ENCODE measurements around the gene GLCE.

DNA sequence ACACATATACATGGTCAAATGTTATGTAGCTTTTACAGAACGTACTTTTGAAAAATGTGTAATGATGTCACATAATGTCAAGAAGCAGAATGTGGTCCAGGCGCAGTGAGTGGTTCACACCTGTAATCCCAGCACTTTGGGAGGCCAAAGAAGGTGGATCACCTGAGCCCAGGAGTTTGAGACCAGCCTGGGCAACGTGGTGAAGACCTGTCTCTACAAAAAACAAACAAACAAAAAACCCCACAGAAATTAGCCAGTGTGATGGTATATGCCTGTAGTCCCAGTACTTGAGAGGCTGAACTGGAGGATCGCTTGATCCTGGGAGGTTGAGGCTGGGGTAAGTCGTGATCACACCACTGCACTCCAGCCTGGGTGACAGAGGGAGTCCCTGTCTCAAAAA, 15.9 kb upstream of the GLCE start:
- TF ChIP-seq, protein P1, sequence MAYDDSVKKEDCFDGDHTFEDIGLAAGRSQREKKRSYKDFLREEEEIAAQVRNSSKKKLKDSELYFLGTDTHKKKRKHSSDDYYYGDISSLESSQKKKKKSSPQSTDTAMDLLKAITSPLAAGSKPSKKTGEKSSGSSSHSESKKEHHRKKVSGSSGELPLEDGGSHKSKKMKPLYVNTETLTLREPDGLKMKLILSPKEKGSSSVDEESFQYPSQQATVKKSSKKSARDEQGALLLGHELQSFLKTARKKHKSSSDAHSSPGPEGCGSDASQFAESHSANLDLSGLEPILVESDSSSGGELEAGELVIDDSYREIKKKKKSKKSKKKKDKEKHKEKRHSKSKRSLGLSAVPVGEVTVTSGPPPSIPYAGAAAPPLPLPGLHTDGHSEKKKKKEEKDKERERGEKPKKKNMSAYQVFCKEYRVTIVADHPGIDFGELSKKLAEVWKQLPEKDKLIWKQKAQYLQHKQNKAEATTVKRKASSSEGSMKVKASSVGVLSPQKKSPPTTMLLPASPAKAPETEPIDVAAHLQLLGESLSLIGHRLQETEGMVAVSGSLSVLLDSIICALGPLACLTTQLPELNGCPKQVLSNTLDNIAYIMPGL (CRISPR knock-in tag; IDR thresholded peaks at IDR 0.05): no peak
- no peak for TF ChIP-seq SMAD4 (CRISPR knock-in tag; IDR thresholded peaks at IDR 0.05)
- TF ChIP-seq TEAD1 (CRISPR knock-in tag; IDR thresholded peaks at IDR 0.05): no peak

Data from WTC11 (cell line).